ENCODE results near the gene CHD2. TPM values are rescaled to one million over a fixed set of nuclear protein-coding genes. Genes with fewer than 3 reads are reported as not detected.
A peak's percentile ranks its signal among the peaks of the same experiment; 100 is the strongest.

CHD2 gene
- total RNA-seq, 1 experiment from 2014 or later, result 101 TPM

GRCh38 chr15:93024293-93024692 lies 124.2 kb downstream of the CHD2 start:
- DNase-seq (ENCODE audit: low spot score) (no peak), ATAC-seq (no peak)
- H3K4me3 Mint-ChIP-seq, result no peak overlapping the region
- H3K27me3 Mint-ChIP-seq (ENCODE audit: low read depth), result no peaks in the 10 kb centered on the region
- no peak for TF ChIP-seq EMX1 (CRISPR knock-in tag; IDR thresholded peaks at IDR 0.05)
- TF ChIP-seq TCF7 (CRISPR knock-in tag; IDR thresholded peaks at IDR 0.05; ENCODE audit: low read depth), result no peak
- no peak for TF ChIP-seq FOXJ3 (CRISPR knock-in tag; IDR thresholded peaks at IDR 0.05; ENCODE audit: borderline replicate concordance)
- TF ChIP-seq SOX15 (CRISPR knock-in tag; IDR thresholded peaks at IDR 0.05), result no peak
- TF ChIP-seq ELF4 (CRISPR knock-in tag; IDR thresholded peaks at IDR 0.05; ENCODE audit: low read depth), result no peak
- TF ChIP-seq USF2 (CRISPR knock-in tag; IDR thresholded peaks at IDR 0.05), result no peak
- H3K4me1 Mint-ChIP-seq, result peaks cover 9% of the 10 kb centered on the region
- ChIA-PET CTCF (no interaction called here), POLR2A (no interaction called here)
- no peaks in the 10 kb centered on the region for H3K9me3 Mint-ChIP-seq
- H3K27ac Mint-ChIP-seq, result no peak overlapping the region
- peaks cover 72% of the 10 kb centered on the region for H3K36me3 Mint-ChIP-seq

DNA sequence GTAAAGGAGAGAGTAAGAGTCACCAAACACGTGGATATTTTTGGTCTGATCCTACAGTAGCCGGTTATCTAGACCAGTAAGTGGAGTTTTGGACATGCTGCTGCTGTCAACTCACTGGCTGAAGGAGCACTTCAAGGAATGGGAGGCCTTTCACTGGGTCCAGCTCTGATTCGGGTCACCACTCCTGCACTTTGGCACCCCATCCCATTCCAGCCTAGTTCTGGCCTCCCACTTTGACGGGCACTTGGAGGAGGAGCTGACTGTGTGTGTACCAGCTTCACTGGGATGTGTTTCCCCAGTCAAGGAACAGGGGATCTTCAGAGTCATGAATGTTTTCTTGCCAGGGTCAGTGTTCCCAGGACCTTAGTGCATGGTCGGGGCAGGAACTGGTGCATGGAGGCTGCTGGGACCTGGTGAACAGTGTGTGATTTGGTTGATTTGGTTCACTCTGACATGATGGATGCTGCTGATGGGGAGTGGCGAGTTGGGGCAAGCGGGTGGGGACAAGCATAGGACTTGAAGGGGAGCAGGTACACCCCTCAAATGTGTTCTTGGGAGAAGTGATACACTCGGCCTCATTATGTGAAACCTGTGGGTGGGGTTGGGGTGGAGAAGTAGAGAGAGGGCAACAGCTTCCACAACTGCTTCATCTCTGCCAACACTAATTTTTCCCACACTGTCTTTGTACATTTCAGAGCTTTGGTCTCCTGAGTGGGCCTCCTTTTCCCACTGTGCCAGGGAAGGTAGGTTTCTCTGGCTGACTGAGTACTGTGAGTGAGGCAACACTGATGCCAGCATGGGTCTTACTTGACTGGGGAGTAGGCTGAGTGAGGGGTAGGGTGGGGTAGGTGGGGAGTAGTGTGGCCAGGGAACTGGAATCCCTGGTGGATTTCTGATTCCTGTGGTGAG lies 124.8 kb downstream of the CHD2 start:
- Mint-ChIP-seq H3K27me3 (ENCODE audit: low read depth) (no peaks in the 10 kb centered on the region), H3K27ac (peak overlapping the region; percentile 17; the same call in 1 of the 2 replicates), H3K36me3 (peaks cover 66% of the 10 kb centered on the region), H3K9me3 (no peaks in the 10 kb centered on the region), H3K4me3 (no peak overlapping the region), H3K4me1 (peaks cover 16% of the 10 kb centered on the region)
- CTCF ChIA-PET, result no interaction called here
- DNase-seq (ENCODE audit: low spot score) (no peak), ATAC-seq (no peak)
- TF ChIP-seq SMAD4 (CRISPR knock-in tag; IDR thresholded peaks at IDR 0.05), result no peak
- TF ChIP-seq, protein P1, sequence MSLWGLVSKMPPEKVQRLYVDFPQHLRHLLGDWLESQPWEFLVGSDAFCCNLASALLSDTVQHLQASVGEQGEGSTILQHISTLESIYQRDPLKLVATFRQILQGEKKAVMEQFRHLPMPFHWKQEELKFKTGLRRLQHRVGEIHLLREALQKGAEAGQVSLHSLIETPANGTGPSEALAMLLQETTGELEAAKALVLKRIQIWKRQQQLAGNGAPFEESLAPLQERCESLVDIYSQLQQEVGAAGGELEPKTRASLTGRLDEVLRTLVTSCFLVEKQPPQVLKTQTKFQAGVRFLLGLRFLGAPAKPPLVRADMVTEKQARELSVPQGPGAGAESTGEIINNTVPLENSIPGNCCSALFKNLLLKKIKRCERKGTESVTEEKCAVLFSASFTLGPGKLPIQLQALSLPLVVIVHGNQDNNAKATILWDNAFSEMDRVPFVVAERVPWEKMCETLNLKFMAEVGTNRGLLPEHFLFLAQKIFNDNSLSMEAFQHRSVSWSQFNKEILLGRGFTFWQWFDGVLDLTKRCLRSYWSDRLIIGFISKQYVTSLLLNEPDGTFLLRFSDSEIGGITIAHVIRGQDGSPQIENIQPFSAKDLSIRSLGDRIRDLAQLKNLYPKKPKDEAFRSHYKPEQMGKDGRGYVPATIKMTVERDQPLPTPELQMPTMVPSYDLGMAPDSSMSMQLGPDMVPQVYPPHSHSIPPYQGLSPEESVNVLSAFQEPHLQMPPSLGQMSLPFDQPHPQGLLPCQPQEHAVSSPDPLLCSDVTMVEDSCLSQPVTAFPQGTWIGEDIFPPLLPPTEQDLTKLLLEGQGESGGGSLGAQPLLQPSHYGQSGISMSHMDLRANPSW (CRISPR knock-in tag; conservative IDR thresholded peaks at IDR 0.05; ENCODE audit: low read depth), result no peak
- TF ChIP-seq, protein P2, sequence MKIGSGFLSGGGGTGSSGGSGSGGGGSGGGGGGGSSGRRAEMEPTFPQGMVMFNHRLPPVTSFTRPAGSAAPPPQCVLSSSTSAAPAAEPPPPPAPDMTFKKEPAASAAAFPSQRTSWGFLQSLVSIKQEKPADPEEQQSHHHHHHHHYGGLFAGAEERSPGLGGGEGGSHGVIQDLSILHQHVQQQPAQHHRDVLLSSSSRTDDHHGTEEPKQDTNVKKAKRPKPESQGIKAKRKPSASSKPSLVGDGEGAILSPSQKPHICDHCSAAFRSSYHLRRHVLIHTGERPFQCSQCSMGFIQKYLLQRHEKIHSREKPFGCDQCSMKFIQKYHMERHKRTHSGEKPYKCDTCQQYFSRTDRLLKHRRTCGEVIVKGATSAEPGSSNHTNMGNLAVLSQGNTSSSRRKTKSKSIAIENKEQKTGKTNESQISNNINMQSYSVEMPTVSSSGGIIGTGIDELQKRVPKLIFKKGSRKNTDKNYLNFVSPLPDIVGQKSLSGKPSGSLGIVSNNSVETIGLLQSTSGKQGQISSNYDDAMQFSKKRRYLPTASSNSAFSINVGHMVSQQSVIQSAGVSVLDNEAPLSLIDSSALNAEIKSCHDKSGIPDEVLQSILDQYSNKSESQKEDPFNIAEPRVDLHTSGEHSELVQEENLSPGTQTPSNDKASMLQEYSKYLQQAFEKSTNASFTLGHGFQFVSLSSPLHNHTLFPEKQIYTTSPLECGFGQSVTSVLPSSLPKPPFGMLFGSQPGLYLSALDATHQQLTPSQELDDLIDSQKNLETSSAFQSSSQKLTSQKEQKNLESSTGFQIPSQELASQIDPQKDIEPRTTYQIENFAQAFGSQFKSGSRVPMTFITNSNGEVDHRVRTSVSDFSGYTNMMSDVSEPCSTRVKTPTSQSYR (CRISPR knock-in tag; IDR thresholded peaks at IDR 0.05), result no peak
- TF ChIP-seq, protein P3, sequence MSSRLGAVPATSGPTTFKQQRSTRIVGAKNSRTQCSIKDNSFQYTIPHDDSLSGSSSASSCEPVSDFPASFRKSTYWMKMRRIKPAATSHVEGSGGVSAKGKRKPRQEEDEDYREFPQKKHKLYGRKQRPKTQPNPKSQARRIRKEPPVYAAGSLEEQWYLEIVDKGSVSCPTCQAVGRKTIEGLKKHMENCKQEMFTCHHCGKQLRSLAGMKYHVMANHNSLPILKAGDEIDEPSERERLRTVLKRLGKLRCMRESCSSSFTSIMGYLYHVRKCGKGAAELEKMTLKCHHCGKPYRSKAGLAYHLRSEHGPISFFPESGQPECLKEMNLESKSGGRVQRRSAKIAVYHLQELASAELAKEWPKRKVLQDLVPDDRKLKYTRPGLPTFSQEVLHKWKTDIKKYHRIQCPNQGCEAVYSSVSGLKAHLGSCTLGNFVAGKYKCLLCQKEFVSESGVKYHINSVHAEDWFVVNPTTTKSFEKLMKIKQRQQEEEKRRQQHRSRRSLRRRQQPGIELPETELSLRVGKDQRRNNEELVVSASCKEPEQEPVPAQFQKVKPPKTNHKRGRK (CRISPR knock-in tag; IDR thresholded peaks at IDR 0.05; ENCODE audit: borderline replicate concordance), result no peak
- POLR2A ChIA-PET, result interaction anchor here (1.0 kb wide), 1 partner anchor 125 kb away, joined by 3 read pairs; the partner anchor contains the start of gene CHD2

DNA sequence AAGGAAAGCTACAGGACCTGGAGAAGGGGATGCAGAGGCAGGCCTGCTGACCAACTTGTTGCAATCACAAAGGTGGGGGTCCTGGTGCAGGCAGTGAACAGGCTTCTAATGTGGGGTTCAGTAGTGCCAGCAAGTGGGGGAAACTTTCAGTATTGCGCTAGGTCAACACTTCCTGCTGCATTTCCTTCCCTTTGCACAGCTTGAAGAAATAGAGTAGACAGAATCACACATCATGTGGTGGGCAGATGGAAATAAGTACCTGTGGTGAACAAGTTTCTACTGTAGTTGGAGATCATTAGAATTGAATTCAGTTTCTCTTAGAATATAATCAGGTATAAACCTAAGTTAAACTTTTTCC lies 125.5 kb downstream of the CHD2 start:
- DNase-seq (ENCODE audit: low spot score) (no peak), ATAC-seq (no peak)
- H3K27me3 Mint-ChIP-seq (ENCODE audit: low read depth), result no peaks in the 10 kb centered on the region
- POLR2A ChIA-PET, result interaction anchor here (1.0 kb wide), 1 partner anchor 126 kb away, joined by 3 read pairs; the partner anchor contains the start of gene CHD2
- H3K4me3 Mint-ChIP-seq, result no peak overlapping the region
- no peaks in the 10 kb centered on the region for H3K9me3 Mint-ChIP-seq
- H3K27ac Mint-ChIP-seq, result peak overlapping the region; percentile 41; the same call in 1 of the 2 replicates
- H3K36me3 Mint-ChIP-seq, result peaks cover 60% of the 10 kb centered on the region
- peaks cover 22% of the 10 kb centered on the region for H3K4me1 Mint-ChIP-seq
- CTCF ChIA-PET, result no interaction called here
- no peak for TF ChIP-seq ZNF532 (CRISPR knock-in tag; IDR thresholded peaks at IDR 0.05; ENCODE audit: borderline replicate concordance)
- TF ChIP-seq GTF2I (CRISPR knock-in tag; conservative IDR thresholded peaks at IDR 0.05), result no peak

Data from WTC11 (cell line).